DND-41 (cell line): Measurements from ENCODE around the gene HDAC4.

Experiments
- ATAC-seq: fragments of 200-7000 bp; cut with Tn5 transposase; 3 replicates; pipeline ENCODE4 v1.9.1; 2021; ENCODE audit warnings: low read depth; ENCODE audit not compliant: insufficient read depth
- DNase-seq: peaks from one replicate; pipeline ENCODE4 v3.0.0-alpha.2; 2020
- H2AFZ ChIP-seq: 2 replicates; pipeline ENCODE4 v1.6.0; 2012; ENCODE audit warnings: low read depth, low read length
- H3K27ac ChIP-seq: 2 replicates; pipeline ENCODE4 v1.5.1; 2012; ENCODE audit warnings: low read length, inconsistent platforms
- H3K27me3 ChIP-seq: fragments of 200-600 bp; sonication (generic); 2 replicates; pipeline ENCODE4 v1.6.0; 2012; ENCODE audit warnings: low read length, mild to moderate bottlenecking, inconsistent platforms; ENCODE audit not compliant: insufficient read depth, poor library complexity
- H3K36me3 ChIP-seq: 2 replicates; pipeline ENCODE4 v1.5.1; 2012; ENCODE audit warnings: low read length, inconsistent platforms; ENCODE audit not compliant: insufficient read depth
- H3K4me1 ChIP-seq: 2 replicates; pipeline ENCODE4 v1.5.1; 2012; ENCODE audit warnings: mild to moderate bottlenecking, low read length; ENCODE audit not compliant: insufficient read depth
- H3K4me2 ChIP-seq: 2 replicates; pipeline ENCODE4 v1.6.0; 2012; ENCODE audit warnings: mild to moderate bottlenecking, moderate library complexity, low read length, inconsistent platforms; ENCODE audit not compliant: insufficient read depth
- H3K4me3 ChIP-seq, 2 experiments: fragments of 200-600 bp in 1 of 2; shearing (Covaris generic) in 1 of 2; 2 replicates each; pipeline ENCODE4 v1.5.1; 2012 to 2016; ENCODE audit warnings: inconsistent platforms in 2 of 2, low read length in 2 of 2, mild to moderate bottlenecking in 2 of 2, low read depth in 1 of 2, moderate library complexity in 1 of 2
- H3K79me2 ChIP-seq: 2 replicates; pipeline ENCODE4 v1.6.0; 2012; ENCODE audit warnings: low read length, inconsistent platforms; ENCODE audit not compliant: insufficient read depth
- H3K9ac ChIP-seq: 2 replicates; pipeline ENCODE4 v1.6.0; 2012; ENCODE audit warnings: low read depth, mild to moderate bottlenecking, inconsistent platforms, low read length, moderate library complexity
- H3K9me3 ChIP-seq: 2 replicates; pipeline ENCODE4 v1.5.1; 2012; ENCODE audit warnings: low read length, moderate library complexity, mild to moderate bottlenecking, inconsistent platforms; ENCODE audit not compliant: insufficient read depth, severe bottlenecking
- H4K20me1 ChIP-seq: 2 replicates; pipeline ENCODE4 v1.6.0; 2012; ENCODE audit warnings: low read length; ENCODE audit not compliant: insufficient read depth
- EZH2 ChIP-seq: IDR thresholded peaks from 3 replicates; pipeline ENCODE4 v1.6.1; 2012; ENCODE audit warnings: borderline replicate concordance, low read depth, mild to moderate bottlenecking, moderate library complexity, low read length, inconsistent platforms; ENCODE audit not compliant: severe bottlenecking
- TF ChIP-seq, protein P1 (sequence below): IDR thresholded peaks from 2 replicates; pipeline ENCODE4 v1.5.1; 2012; ENCODE audit warnings: borderline replicate concordance, low read length, moderate library complexity, mild to moderate bottlenecking; ENCODE audit not compliant: poor library complexity, severe bottlenecking; ENCODE audit errors: extremely low read depth

HDAC4 gene

DNA sequence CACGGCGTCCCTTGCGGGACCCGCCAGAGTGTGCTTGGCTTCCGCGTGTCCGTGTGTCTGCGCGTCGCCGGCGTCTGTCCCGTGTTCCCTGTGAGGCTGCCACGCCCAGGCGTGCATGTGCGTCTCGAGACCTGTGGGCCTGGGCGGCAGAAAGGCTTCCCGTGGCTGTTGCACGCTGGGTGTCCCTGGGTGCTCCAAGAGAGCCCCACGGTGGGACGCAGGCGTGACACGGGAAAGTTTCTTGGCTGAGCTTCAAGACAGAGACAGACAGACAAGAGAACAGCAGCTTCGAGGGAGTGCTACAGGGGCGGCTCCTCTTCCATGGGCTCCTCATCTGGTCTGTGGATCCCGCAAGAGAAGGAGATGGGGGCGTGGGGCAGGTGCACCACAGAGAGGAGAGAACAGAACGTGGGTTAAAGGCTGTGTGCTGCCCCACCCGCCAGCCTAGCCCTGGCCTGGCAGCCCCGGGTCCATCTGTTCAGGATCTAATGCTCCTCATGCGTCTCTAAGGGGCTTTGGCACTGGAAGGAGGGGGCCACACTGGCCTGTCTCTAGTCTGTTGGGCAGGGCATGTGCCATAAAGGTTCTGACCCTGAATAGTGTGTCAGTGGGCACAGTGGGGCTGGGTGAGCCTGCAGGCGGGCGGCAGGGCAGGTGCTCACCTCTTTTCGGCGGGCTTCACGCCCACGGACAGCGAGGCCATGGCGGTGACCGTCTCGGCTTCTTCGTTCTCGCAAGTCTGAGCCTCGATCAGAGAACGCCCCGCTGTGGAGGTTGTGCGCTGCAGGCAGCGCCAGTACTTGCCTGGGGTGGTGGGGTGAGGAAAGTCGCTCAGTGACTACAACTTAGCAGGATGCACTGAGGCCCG, 347.8 kb downstream of the HDAC4 start:
- Histone ChIP-seq H3K4me3 (no peak overlapping the region), H3K9ac (no peak overlapping the region), H3K4me2 (no peak overlapping the region), H3K9me3 (no peaks in the 10 kb centered on the region), H2AFZ (no peak overlapping the region), H3K79me2 (no peaks in the 10 kb centered on the region), H3K27ac (no peak overlapping the region), H4K20me1 (peaks cover 41% of the 10 kb centered on the region), H3K4me1 (no peaks in the 10 kb centered on the region), H3K27me3 (no peaks in the 10 kb centered on the region), H3K36me3 (peaks cover 71% of the 10 kb centered on the region)
- no peak for ATAC-seq
- no peak for DNase-seq
- no peak for TF ChIP-seq EZH2
- TF ChIP-seq, protein P1, sequence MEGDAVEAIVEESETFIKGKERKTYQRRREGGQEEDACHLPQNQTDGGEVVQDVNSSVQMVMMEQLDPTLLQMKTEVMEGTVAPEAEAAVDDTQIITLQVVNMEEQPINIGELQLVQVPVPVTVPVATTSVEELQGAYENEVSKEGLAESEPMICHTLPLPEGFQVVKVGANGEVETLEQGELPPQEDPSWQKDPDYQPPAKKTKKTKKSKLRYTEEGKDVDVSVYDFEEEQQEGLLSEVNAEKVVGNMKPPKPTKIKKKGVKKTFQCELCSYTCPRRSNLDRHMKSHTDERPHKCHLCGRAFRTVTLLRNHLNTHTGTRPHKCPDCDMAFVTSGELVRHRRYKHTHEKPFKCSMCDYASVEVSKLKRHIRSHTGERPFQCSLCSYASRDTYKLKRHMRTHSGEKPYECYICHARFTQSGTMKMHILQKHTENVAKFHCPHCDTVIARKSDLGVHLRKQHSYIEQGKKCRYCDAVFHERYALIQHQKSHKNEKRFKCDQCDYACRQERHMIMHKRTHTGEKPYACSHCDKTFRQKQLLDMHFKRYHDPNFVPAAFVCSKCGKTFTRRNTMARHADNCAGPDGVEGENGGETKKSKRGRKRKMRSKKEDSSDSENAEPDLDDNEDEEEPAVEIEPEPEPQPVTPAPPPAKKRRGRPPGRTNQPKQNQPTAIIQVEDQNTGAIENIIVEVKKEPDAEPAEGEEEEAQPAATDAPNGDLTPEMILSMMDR, result no peak

DNA sequence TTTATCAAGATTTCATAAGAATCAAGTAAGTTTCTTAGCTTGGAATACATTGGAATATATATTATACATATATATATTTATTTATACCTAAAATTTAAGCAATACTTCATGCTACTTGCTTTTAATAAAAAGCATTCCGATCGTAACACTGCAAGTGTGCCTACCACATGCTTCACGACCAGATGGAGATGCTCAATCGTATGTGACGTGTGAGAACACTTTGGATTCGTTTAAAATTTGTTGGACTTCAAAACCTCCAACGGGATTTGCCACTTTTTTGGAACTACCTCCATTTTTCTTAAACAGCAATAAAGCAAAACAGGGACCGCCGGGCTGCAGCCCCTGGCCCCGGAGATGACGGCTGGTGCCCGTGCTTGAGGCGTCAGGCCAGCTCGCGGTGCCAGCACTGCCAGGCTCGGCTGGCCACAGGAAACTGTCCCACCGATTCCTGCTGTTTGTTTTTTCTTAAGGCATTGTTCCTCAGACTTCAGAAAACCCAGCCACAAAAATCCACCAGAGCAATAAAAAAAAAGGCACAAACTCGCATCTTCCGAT, 348.9 kb downstream of the HDAC4 start:
- Histone ChIP-seq H3K79me2 (no peaks in the 10 kb centered on the region), H3K4me1 (no peaks in the 10 kb centered on the region), H3K36me3 (peaks cover 61% of the 10 kb centered on the region), H3K9ac (no peak overlapping the region), H3K27ac (no peak overlapping the region), H3K4me3 (no peak overlapping the region), H3K27me3 (no peaks in the 10 kb centered on the region), H3K9me3 (no peaks in the 10 kb centered on the region), H2AFZ (no peak overlapping the region), H4K20me1 (peaks cover 43% of the 10 kb centered on the region), H3K4me2 (no peak overlapping the region)
- TF ChIP-seq EZH2, result no peak
- TF ChIP-seq, protein P1, result no peak
- DNase-seq (no peak), ATAC-seq (no peak)

DNA sequence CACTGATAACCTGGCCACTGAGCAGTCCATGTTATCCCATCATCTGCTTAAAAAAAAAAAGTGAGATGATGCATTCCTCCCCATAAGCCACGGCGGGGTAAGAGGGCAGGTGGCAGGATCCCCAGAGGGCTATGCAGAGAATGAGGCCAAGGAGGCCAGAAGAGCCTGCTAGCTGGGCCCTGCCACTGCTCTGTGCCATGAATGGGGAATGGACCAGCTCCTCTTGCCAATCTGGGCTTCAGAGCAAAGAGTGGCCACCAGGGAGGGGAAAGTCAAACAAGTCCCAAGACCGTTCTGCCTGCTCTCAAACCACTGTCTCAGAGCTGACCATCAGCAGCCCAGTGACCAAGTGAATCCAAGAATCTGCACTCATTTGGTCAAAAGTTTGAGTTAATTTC, 350.6 kb downstream of the HDAC4 start:
- H4K20me1 ChIP-seq, result peaks cover 35% of the 10 kb centered on the region
- DNase-seq, result no peak
- no peak for TF ChIP-seq EZH2
- TF ChIP-seq, protein P1, result no peak
- H3K4me3 ChIP-seq, result no peak overlapping the region
- H2AFZ ChIP-seq, result no peak overlapping the region
- ATAC-seq, result no peak
- H3K9me3 ChIP-seq, result no peaks in the 10 kb centered on the region
- no peaks in the 10 kb centered on the region for H3K79me2 ChIP-seq
- no peaks in the 10 kb centered on the region for H3K27me3 ChIP-seq
- peaks cover 45% of the 10 kb centered on the region for H3K36me3 ChIP-seq
- H3K4me2 ChIP-seq, result no peak overlapping the region
- H3K27ac ChIP-seq, result no peak overlapping the region
- H3K4me1 ChIP-seq, result no peaks in the 10 kb centered on the region
- H3K9ac ChIP-seq, result no peak overlapping the region
